Central memory CD8-positive, alpha-beta T cell (primary cell): ENCODE results near the gene TREX2.

Source experiments
- ATAC-seq: fragments of 150-1000 bp; cut with Tn5 transposase; replicated peaks from 2 replicates; pipeline ENCODE4 v1.10.0; 2022; ENCODE audit warnings: mild to moderate bottlenecking, moderate FRiP score, moderate number of reproducible peaks; ENCODE audit not compliant: poor library complexity, severe bottlenecking; ENCODE audit errors: extremely low read depth
- DNase-seq, 2 donors: peaks; one replicate each; pipeline ENCODE4 v3.0.0; 2021; ENCODE audit warnings: low spot score in 2 of 2
- H3K27ac Mint-ChIP-seq: one replicate; pipeline ENCODE4 v1.8.0; 2022; ENCODE audit warnings: low read depth, mild to moderate bottlenecking, moderate library complexity, mixed read lengths
- H3K27me3 Mint-ChIP-seq: one replicate; pipeline ENCODE4 v1.8.0; 2022; ENCODE audit warnings: mixed read lengths
- H3K36me3 Mint-ChIP-seq: one replicate; pipeline ENCODE4 v1.8.0; 2022; ENCODE audit warnings: mild to moderate bottlenecking, moderate library complexity, mixed read lengths; ENCODE audit not compliant: insufficient read depth
- H3K4me1 Mint-ChIP-seq: one replicate; pipeline ENCODE4 v1.8.0; 2022; ENCODE audit warnings: mixed read lengths
- H3K4me3 Mint-ChIP-seq: one replicate; pipeline ENCODE4 v1.8.0; 2022; ENCODE audit warnings: mild to moderate bottlenecking, moderate library complexity, mixed read lengths
- H3K9me3 Mint-ChIP-seq: one replicate; pipeline ENCODE4 v1.8.0; 2022; ENCODE audit warnings: mixed read lengths

TREX2 gene

DNA sequence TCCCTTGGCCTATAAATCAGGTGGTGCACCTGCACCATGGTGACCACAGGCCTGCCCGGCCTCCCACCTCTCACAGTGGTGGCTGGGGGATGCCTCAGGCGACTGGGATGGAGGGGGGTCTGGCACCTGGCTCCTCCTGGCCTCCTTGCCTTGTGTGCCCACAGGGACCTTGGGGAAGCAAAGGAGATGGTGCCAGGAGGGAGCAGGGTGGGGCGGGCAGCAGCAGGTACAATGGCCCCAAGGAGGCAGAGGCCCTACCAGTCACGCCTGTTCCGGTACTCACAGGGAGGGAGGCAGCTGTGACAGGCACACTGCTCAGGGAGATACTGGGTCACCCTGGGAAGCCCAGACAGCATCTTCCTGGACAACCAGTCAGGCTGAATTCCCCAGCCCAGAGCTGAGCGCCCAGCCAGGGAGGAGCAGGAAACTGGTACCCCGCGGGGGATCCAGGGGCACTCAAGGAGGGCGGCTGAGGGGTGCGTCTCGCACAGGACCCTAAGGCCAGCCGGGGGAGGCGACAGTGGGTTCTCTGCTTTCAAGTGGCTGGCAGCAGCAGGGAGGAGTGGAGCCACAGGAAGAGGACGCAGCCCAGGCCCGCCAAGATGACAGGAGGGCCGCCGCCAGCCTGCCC lies 1.2 kb upstream of the TREX2 start:
- DNase-seq (no peak), ATAC-seq (no peak)
- no peak overlapping the region for H3K27ac Mint-ChIP-seq
- no peaks in the 10 kb centered on the region for H3K4me1 Mint-ChIP-seq
- peaks cover 2% of the 10 kb centered on the region for H3K36me3 Mint-ChIP-seq
- H3K9me3 Mint-ChIP-seq: no peaks in the 10 kb centered on the region
- H3K27me3 Mint-ChIP-seq: no peaks in the 10 kb centered on the region
- H3K4me3 Mint-ChIP-seq: no peak overlapping the region

GRCh38 chrX:153446636-153446936 lies 730 bp upstream of the TREX2 start:
- Mint-ChIP-seq H3K36me3 (no peaks in the 10 kb centered on the region), H3K4me1 (no peaks in the 10 kb centered on the region), H3K9me3 (no peaks in the 10 kb centered on the region), H3K4me3 (no peak overlapping the region), H3K27ac (no peak overlapping the region), H3K27me3 (no peaks in the 10 kb centered on the region)
- DNase-seq (no peak), ATAC-seq (no peak)

GRCh38 chrX:153445106-153445855 lies 575 bp downstream of the TREX2 start:
- DNase-seq: no peak
- Mint-ChIP-seq H3K9me3 (no peaks in the 10 kb centered on the region), H3K27me3 (no peaks in the 10 kb centered on the region), H3K4me3 (no peak overlapping the region), H3K36me3 (no peaks in the 10 kb centered on the region), H3K4me1 (no peaks in the 10 kb centered on the region), H3K27ac (no peak overlapping the region)
- ATAC-seq: no peak

- DNase-seq (no peak), ATAC-seq (no peak)
- no peak overlapping the region for H3K27ac Mint-ChIP-seq
- no peaks in the 10 kb centered on the region for H3K36me3 Mint-ChIP-seq
- no peaks in the 10 kb centered on the region for H3K4me1 Mint-ChIP-seq
- no peak overlapping the region for H3K4me3 Mint-ChIP-seq
- no peaks in the 10 kb centered on the region for H3K27me3 Mint-ChIP-seq
- H3K9me3 Mint-ChIP-seq: no peaks in the 10 kb centered on the region
Observed at GRCh38 chrX:153444333-153445011, 1.4 kb downstream of the TREX2 start.

GRCh38 chrX:153443476-153444332 lies 2.2 kb downstream of the TREX2 start:
- Mint-ChIP-seq H3K27me3 (no peaks in the 10 kb centered on the region), H3K36me3 (no peaks in the 10 kb centered on the region), H3K4me3 (no peak overlapping the region), H3K27ac (no peak overlapping the region), H3K4me1 (no peaks in the 10 kb centered on the region), H3K9me3 (no peaks in the 10 kb centered on the region)
- ATAC-seq (no peak), DNase-seq (no peak)

DNA sequence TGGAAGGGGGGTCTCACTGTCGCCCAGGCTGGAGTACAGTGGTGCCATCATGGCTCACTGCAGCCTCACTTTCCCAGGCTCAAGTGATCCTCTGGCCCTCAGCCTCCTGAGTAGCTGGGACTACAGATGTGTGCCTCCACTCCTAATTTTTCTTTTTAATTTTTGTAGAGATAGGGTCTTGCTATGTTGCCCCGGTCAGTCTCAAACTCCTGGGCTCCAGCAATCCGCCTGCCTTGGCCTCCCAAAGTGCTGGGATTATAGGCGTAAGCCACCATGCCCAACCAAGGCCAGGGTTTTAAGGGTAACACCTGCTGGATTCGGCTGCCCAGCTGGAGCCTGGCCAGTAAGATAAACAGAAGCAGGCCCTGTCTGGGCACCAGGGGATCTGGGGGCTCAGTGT lies 3.4 kb downstream of the TREX2 start:
- DNase-seq (no peak), ATAC-seq (no peak)
- Mint-ChIP-seq H3K4me3 (no peak overlapping the region), H3K27me3 (no peaks in the 10 kb centered on the region), H3K27ac (no peak overlapping the region), H3K36me3 (no peaks in the 10 kb centered on the region), H3K9me3 (no peaks in the 10 kb centered on the region), H3K4me1 (no peaks in the 10 kb centered on the region)

DNA sequence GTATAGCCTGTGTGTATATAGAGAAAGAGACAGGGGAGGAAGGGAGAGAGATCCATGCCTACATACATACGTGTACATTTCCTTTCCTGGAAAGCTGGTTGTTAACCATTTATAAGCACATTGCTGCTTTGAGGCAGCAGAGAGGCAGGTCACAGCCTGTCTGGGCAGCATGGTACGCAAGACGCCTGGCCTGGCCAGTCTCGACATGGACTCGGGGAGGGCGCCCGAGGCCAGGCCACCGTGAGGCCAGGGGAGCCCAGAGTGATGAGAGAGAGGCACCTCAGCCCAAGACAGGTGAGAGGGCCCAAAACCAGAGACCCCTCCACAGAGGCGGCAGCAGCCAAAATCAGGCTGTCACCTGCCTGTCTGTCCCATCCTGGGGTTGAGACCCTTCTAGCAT lies 3.9 kb downstream of the TREX2 start:
- Mint-ChIP-seq H3K4me1 (no peaks in the 10 kb centered on the region), H3K36me3 (no peaks in the 10 kb centered on the region), H3K4me3 (no peak overlapping the region), H3K9me3 (no peaks in the 10 kb centered on the region), H3K27me3 (no peaks in the 10 kb centered on the region), H3K27ac (no peak overlapping the region)
- DNase-seq (no peak), ATAC-seq (no peak)

- H3K4me1 Mint-ChIP-seq: no peaks in the 10 kb centered on the region
- ATAC-seq: no peak
- H3K4me3 Mint-ChIP-seq: no peak overlapping the region
- no peak overlapping the region for H3K27ac Mint-ChIP-seq
- no peaks in the 10 kb centered on the region for H3K36me3 Mint-ChIP-seq
- DNase-seq: no peak
- no peaks in the 10 kb centered on the region for H3K9me3 Mint-ChIP-seq
- no peaks in the 10 kb centered on the region for H3K27me3 Mint-ChIP-seq
Observed at GRCh38 chrX:153441296-153441695, 4.6 kb downstream of the TREX2 start.

DNA sequence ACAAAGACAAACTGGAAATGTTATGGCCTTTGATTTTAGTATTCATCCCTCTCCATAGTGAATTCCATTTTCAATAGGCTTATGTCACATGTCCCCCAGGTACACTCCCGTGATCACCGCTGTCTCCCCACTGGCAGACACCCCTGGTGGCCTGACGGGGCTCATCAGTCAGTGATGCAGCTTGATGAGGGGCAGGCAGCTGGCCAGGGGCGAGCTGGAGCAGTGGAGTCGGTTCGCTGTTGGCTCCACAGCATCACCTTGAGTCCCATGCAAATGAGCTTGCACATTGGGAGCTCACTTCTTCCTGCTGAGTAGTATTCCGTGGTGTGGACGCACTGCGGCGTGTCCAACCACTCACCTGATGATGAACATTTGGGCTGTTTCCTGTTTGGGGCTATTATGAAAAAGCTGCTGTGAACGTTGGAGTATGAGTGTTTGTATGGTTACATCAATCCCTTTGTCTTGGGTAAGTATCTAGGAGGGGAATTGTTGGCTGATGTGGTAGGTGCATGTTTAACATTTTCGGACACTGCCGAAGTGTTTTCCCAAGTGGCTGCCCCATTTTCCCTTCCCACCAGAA lies 5.2 kb downstream of the TREX2 start:
- H3K4me3 Mint-ChIP-seq: no peak overlapping the region
- no peaks in the 10 kb centered on the region for H3K4me1 Mint-ChIP-seq
- DNase-seq (no peak), ATAC-seq (no peak)
- H3K36me3 Mint-ChIP-seq: no peaks in the 10 kb centered on the region
- no peaks in the 10 kb centered on the region for H3K9me3 Mint-ChIP-seq
- no peaks in the 10 kb centered on the region for H3K27me3 Mint-ChIP-seq
- H3K27ac Mint-ChIP-seq: no peak overlapping the region

GRCh38 chrX:153439977-153440376 lies 5.9 kb downstream of the TREX2 start:
- Mint-ChIP-seq H3K4me1 (no peaks in the 10 kb centered on the region), H3K36me3 (no peaks in the 10 kb centered on the region), H3K27ac (no peak overlapping the region), H3K9me3 (no peaks in the 10 kb centered on the region), H3K27me3 (peaks cover 2% of the 10 kb centered on the region), H3K4me3 (no peak overlapping the region)
- DNase-seq: no peak
- ATAC-seq: no peak

- peaks cover 9% of the 10 kb centered on the region for H3K27me3 Mint-ChIP-seq
- H3K27ac Mint-ChIP-seq: no peak overlapping the region
- H3K36me3 Mint-ChIP-seq: no peaks in the 10 kb centered on the region
- H3K9me3 Mint-ChIP-seq: no peaks in the 10 kb centered on the region
- no peak overlapping the region for H3K4me3 Mint-ChIP-seq
- no peak for DNase-seq
- H3K4me1 Mint-ChIP-seq: no peaks in the 10 kb centered on the region
- ATAC-seq: no peak
Observed at GRCh38 chrX:153438532-153438931, 7.3 kb downstream of the TREX2 start.

DNA sequence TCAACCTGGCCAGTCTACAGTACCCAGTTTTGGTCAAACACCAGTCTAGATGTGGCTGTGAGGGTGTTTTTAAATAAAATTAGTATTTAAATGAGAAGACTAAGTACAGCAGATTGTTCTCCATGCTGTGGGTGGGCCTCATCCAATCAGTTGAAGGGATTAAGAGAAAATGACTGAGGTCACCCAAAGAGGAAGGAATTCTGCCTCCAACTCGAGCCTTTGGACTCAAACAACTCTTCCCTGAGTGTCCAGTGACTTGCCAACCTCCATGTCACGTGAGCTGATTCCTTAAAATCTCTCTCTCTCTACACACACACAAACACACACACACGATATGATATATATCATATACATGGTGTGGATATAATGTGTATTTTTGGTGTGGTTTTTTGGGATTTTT lies 10.0 kb downstream of the TREX2 start:
- Mint-ChIP-seq H3K27me3 (peaks cover 9% of the 10 kb centered on the region), H3K27ac (no peak overlapping the region), H3K4me1 (no peaks in the 10 kb centered on the region), H3K9me3 (no peaks in the 10 kb centered on the region), H3K4me3 (no peak overlapping the region), H3K36me3 (no peaks in the 10 kb centered on the region)
- DNase-seq (no peak), ATAC-seq (no peak)
